Thymus (tissue), 11 donors: Measurements from ENCODE around the gene ZBTB20. TPM values are rescaled to one million over a fixed set of nuclear protein-coding genes. Genes with fewer than 3 reads are reported as not detected.

ENCODE experiments used
- DNase-seq, 9 donors: peaks; one replicate each; pipeline ENCODE4 v3.0.0-alpha.2; 2013; ENCODE audit warnings: low spot score in 9 of 9, low read depth in 6 of 9, missing footprints in 1 of 9
- H3K27ac ChIP-seq, 2 donors: one replicate each; pipeline ENCODE4 v1.5.1; 2013; ENCODE audit warnings: control low read depth in 1 of 2, low read depth in 1 of 2, low read length in 1 of 2, mild to moderate bottlenecking in 1 of 2, moderate library complexity in 1 of 2
- H3K27me3 ChIP-seq, 2 donors: one replicate each; pipeline ENCODE4 v1.5.1; 2013; ENCODE audit warnings: low read length in 1 of 2; ENCODE audit not compliant: control insufficient read depth in 2 of 2, insufficient read depth in 1 of 2
- H3K36me3 ChIP-seq, 2 donors: one replicate each; pipeline ENCODE4 v1.5.1; 2013; ENCODE audit warnings: low read length in 1 of 2, mild to moderate bottlenecking in 1 of 2, moderate library complexity in 1 of 2; ENCODE audit not compliant: control insufficient read depth in 2 of 2, insufficient read depth in 2 of 2
- H3K4me1 ChIP-seq, 2 donors: one replicate each; pipeline ENCODE4 v1.5.1; 2013; ENCODE audit warnings: low read length in 2 of 2; ENCODE audit not compliant: control insufficient read depth in 2 of 2, insufficient read depth in 2 of 2
- H3K4me3 ChIP-seq, 2 donors: one replicate each; pipeline ENCODE4 v1.5.1; 2013; ENCODE audit warnings: low read length in 2 of 2, control low read depth in 1 of 2, mild to moderate bottlenecking in 1 of 2
- H3K9me3 ChIP-seq, 2 donors: one replicate each; pipeline ENCODE4 v1.5.1; 2013; ENCODE audit warnings: low read length in 1 of 2, mild to moderate bottlenecking in 1 of 2; ENCODE audit not compliant: control insufficient read depth in 2 of 2, insufficient read depth in 1 of 2
- WGBS: extraction: QIAGEN DNeasy Blood & Tissue Kit; methylation state at CpG from one replicate; pipeline ENCODE4 v1.1.7; 2013; 5-methylcytosine and 5-hydroxymethylcytosine counted together
- polyA plus RNA-seq: library from polyadenylated mRNA; stranded (reverse); fragments of 200-250 nt; gene quantifications from one replicate; pipeline ENCODE4 v1.2.3, GENCODE V29; 2013
- total RNA-seq: library from RNA; stranded (reverse); fragments of 120-200 nt; gene quantifications from one replicate; pipeline ENCODE4 v1.2.4, GENCODE V29; 2013
- donor health status: healthy.

The ZBTB20 gene
- total and polyA plus RNA-seq, 2 donors, result 1.2 to 8.9 TPM

- Histone ChIP-seq H3K36me3 (no peaks in the 10 kb centered on the region), H3K4me1 (peaks cover 0 to 2% of the 10 kb centered on the region in 2 donors), H3K4me3 (peak overlapping the region; percentile 37 to 47), H3K27ac (peak overlapping the region in 1 of 2 donors; percentile 83), H3K9me3 (no peaks in the 10 kb centered on the region), H3K27me3 (no peaks in the 10 kb centered on the region)
- DNase-seq, result peak in 1 of 9 donors; percentile 7
- 63% methylated on average over 3 of the region's 3 CpGs for WGBS
Observed at GRCh38 chr3:115099134-115099985, 47.7 kb downstream of the ZBTB20 start.

- 98% methylated on average over 7 of the region's 7 CpGs for WGBS
- peaks cover 0 to 2% of the 10 kb centered on the region in 2 donors for H3K4me1 ChIP-seq
- DNase-seq, result no peak
Observed at GRCh38 chr3:115098354-115099073, 48.6 kb downstream of the ZBTB20 start.

GRCh38 chr3:115095236-115095635, 51.9 kb downstream of the ZBTB20 start:
- H3K27me3 ChIP-seq, result no peaks in the 10 kb centered on the region

More at GRCh38 chr3:115098354-115099073, 48.6 kb downstream of the ZBTB20 start:
- Histone ChIP-seq H3K9me3 (no peaks in the 10 kb centered on the region), H3K4me3 (no peak overlapping the region), H3K27ac (no peak overlapping the region), H3K27me3 (no peaks in the 10 kb centered on the region), H3K36me3 (no peaks in the 10 kb centered on the region)

GRCh38 chr3:115092220-115092791, 54.8 kb downstream of the ZBTB20 start:
- H3K4me1 ChIP-seq, result no peaks in the 10 kb centered on the region
- DNase-seq, result peak; percentile 8 to 73 (median 57)
- no peaks in the 10 kb centered on the region for H3K9me3 ChIP-seq
- no peaks in the 10 kb centered on the region for H3K27me3 ChIP-seq
- no peak overlapping the region for H3K4me3 ChIP-seq
- no peak overlapping the region for H3K27ac ChIP-seq
- WGBS, result 25% methylated on average over 4 of the region's 4 CpGs
- no peaks in the 10 kb centered on the region for H3K36me3 ChIP-seq

More at GRCh38 chr3:115095236-115095635, 51.9 kb downstream of the ZBTB20 start:
- 89% methylated on average over 1 of the region's 1 CpG for WGBS
- Histone ChIP-seq H3K36me3 (no peaks in the 10 kb centered on the region), H3K27ac (no peak overlapping the region), H3K4me3 (no peak overlapping the region), H3K9me3 (no peaks in the 10 kb centered on the region), H3K4me1 (peaks cover 0 to 2% of the 10 kb centered on the region in 2 donors)
- DNase-seq, result no peak

GRCh38 chr3:115090712-115091111, 56.4 kb downstream of the ZBTB20 start:
- Histone ChIP-seq H3K27ac (no peak overlapping the region), H3K36me3 (no peaks in the 10 kb centered on the region), H3K4me3 (no peak overlapping the region), H3K9me3 (no peaks in the 10 kb centered on the region), H3K27me3 (no peaks in the 10 kb centered on the region), H3K4me1 (no peaks in the 10 kb centered on the region)
- no peak for DNase-seq
- 95% methylated on average over 1 of the region's 1 CpG for WGBS

GRCh38 chr3:115089481-115089880, 57.6 kb downstream of the ZBTB20 start:
- H3K27ac ChIP-seq, result no peak overlapping the region
- no peaks in the 10 kb centered on the region for H3K36me3 ChIP-seq
- no peaks in the 10 kb centered on the region for H3K4me1 ChIP-seq
- H3K27me3 ChIP-seq, result no peaks in the 10 kb centered on the region
- no peak for DNase-seq
- no peak overlapping the region for H3K4me3 ChIP-seq
- H3K9me3 ChIP-seq, result no peaks in the 10 kb centered on the region
- WGBS, result over 99% methylated on average over 2 of the region's 2 CpGs

GRCh38 chr3:115087512-115087911, 59.6 kb downstream of the ZBTB20 start:
- DNase-seq, result no peak
- Histone ChIP-seq H3K9me3 (no peaks in the 10 kb centered on the region), H3K4me3 (no peak overlapping the region), H3K27ac (no peak overlapping the region), H3K27me3 (no peaks in the 10 kb centered on the region), H3K36me3 (no peaks in the 10 kb centered on the region), H3K4me1 (no peaks in the 10 kb centered on the region)
- WGBS, result 100% methylated on average over 1 of the region's 1 CpG

GRCh38 chr3:115086344-115086743, 60.7 kb downstream of the ZBTB20 start:
- Histone ChIP-seq H3K4me1 (no peaks in the 10 kb centered on the region), H3K9me3 (no peaks in the 10 kb centered on the region), H3K4me3 (no peak overlapping the region), H3K36me3 (no peaks in the 10 kb centered on the region), H3K27ac (no peak overlapping the region), H3K27me3 (no peaks in the 10 kb centered on the region)
- 85% methylated on average over 2 of the region's 2 CpGs for WGBS
- no peak for DNase-seq
